SK-MEL-5 (cell line): ENCODE measurements around the gene NEK2. TPM values are rescaled to one million over a fixed set of nuclear protein-coding genes. Genes with fewer than 3 reads are reported as not detected.
"Not testable (repeated sequence)": the region's sequence is repeated elsewhere in the genome, so short reads cannot be mapped to it uniquely, and the experiment has no call there.

ENCODE experiments used
- DNase-seq: peaks from one replicate; pipeline ENCODE4 v3.0.0-alpha.2; 2016; ENCODE audit warnings: low read depth, low spot score
- in situ Hi-C: cut with HindIII; loops from 2 replicates; pipeline ENCODE4 v1.10.0; 2016; ENCODE audit warnings: low sequenced_read_pairs, high pct_unique_total_duplicates, low pct_unique_long_range_greater_than_20kb
- total RNA-seq: library from RNA; depleted of rRNA; stranded (reverse); fragments of >200 nt; shearing (Covaris generic); gene quantifications from 2 replicates; pipeline ENCODE4 v1.2.3, GENCODE V29; 2014

NEK2 gene
- total RNA-seq, 1 experiment from 2014 or later = 25.5 TPM

DNA sequence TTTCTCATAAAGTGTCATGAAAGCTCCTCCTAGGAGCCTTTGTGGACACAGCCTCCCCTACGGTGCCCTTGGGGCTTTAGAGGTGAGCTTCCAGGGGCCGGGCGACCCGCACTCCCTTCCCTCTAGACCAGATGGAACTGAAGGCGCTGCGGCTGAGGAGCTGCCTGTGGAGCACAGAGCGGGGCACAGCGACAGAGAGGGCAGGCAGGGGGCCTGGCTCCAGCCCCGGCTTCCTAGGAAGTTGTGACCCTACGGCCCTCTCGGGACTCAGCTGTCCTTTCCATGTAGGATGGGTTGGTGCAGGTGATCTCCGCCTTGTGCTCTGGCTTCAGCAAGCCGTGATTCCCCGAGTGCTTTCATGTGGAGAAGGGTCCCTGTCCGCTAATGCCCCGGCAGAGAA, 23.6 kb upstream of the NEK2 start:
- DNase-seq = no peak
- in situ Hi-C loops = no loop called here

- in situ Hi-C loops = no loop called here
- DNase-seq = peak; percentile 84
Observed at GRCh38 chr1:211698161-211699026, 23.0 kb upstream of the NEK2 start.

DNA sequence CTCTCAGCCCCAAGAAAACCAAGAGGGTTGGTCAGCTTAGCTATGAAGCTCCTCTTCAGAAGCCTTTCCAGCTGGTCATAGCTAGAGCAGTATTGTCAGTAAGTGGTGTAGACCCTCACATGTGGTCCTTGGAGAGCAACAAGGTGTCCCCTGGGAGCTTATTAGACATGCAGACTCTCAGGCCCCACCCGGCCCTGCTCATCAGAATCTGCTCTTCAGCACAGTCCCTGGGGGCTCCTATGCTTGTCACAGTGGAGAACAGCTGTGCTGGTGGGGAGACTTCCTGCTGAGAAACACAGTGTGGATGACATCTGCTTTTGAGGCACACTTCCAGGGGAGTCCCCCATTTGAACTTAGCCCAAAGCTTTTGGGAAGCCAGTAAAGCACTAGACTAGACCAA, 21.9 kb upstream of the NEK2 start:
- no peak for DNase-seq

GRCh38 chr1:211695135-211695816, 19.9 kb upstream of the NEK2 start:
- in situ Hi-C loops = no loop called here
- no peak for DNase-seq

More for the DNA sequence above, 21.9 kb upstream of the NEK2 start:
- in situ Hi-C loops = no loop called here

DNA sequence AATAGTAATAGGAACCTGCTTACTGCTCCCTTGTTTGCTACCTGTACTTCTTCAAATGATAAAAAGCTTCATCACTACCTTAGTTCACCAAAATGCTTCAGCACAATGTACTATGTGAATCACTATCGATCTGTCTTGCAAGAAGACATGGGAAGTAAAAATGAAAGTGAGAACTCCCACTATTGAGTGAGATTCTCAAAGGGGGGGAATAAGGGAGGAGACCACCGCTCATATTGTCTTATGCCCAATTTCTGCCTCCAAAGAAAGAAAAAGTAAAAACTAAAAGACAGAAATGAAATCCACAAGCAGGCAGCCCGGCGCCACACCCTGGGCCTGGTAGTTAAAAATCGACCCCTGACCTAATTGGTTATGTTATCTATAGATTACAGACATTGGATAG, 18.5 kb upstream of the NEK2 start:
- DNase-seq, in situ Hi-C loops: not testable (repeated sequence)

GRCh38 chr1:211688421-211688820, 13.0 kb upstream of the NEK2 start:
- in situ Hi-C loops = no loop called here

DNA sequence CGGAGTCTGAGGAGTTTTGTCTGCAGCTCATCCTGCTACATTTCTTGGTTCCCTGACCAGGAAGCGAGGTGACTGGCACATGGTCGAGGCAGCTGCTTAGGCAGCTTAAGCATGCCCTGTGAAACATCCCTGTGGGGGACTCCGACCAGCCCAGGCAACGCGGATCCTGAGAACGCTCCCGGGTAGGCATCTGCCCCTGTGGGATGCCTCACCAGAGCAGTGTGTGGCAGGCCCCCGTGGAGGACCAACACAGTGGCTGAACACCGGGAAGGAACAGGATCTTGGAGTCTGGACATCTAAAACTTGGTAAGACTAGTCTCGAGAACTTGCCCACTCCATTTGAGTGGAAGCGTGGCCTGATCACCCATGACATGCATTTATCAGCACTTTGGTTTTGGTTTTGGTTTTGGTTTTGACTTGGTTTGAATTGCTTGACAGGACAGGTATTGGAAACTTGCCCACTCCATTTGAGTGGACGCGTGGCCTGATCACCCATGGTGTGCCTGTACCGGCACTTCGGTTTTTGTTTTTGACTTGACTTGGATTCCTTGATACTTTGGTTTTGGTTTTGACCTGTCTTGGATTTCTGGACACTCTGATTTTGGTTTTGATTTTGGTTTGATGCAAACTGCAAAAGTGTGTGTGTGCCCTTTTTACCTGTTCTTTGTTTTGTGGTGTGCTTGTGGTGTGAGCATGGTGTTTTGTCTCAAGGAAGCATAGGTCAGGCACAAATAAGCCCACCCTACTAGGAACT, 12.2 kb upstream of the NEK2 start:
- no peak for DNase-seq
- in situ Hi-C loops = no loop called here

More at GRCh38 chr1:211688421-211688820, 13.0 kb upstream of the NEK2 start:
- no peak for DNase-seq

- in situ Hi-C loops = no loop called here
- DNase-seq = no peak
Observed at GRCh38 chr1:211685823-211686222, 10.4 kb upstream of the NEK2 start.

DNA sequence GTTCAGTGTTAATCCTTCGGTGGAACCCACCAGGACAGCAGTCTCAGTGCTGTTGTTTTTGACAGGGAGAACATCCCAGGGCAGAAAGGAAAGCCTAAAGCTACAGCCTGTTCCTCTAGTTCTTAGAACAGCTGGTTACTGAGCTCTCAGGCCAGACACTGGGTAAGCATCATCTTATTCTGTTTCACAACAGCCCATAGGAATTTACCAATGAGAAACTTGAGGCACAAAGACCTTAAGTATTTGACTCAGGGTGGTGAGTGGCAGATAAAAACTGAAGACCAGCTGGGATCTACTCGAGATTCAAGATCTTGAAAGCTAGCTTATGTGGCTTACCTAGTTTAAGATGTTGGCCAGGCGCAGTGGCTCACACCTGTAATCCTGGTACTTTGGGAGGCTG, 9.4 kb upstream of the NEK2 start:
- DNase-seq = no peak
- in situ Hi-C loops = no loop called here

DNA sequence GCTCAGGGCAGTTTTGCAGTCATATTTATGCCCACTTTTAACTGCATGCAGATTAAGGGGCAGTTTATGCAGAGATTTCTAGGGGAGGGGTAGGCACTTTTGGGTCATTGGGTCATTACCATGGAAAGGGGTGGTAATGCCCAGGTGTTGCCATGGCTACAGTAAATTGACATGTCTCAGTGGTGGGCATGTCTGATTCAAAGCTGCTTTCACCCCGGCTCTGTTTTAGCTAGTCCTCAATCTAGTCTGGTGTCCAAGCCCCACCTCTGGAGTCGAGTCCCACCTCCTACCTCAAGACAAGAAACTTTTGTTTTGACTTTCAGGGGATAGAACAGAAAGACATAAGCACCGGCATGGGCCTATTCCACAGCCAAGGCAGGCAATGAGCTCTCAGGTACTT, 8.9 kb upstream of the NEK2 start:
- in situ Hi-C loops = no loop called here
- no peak for DNase-seq

DNA sequence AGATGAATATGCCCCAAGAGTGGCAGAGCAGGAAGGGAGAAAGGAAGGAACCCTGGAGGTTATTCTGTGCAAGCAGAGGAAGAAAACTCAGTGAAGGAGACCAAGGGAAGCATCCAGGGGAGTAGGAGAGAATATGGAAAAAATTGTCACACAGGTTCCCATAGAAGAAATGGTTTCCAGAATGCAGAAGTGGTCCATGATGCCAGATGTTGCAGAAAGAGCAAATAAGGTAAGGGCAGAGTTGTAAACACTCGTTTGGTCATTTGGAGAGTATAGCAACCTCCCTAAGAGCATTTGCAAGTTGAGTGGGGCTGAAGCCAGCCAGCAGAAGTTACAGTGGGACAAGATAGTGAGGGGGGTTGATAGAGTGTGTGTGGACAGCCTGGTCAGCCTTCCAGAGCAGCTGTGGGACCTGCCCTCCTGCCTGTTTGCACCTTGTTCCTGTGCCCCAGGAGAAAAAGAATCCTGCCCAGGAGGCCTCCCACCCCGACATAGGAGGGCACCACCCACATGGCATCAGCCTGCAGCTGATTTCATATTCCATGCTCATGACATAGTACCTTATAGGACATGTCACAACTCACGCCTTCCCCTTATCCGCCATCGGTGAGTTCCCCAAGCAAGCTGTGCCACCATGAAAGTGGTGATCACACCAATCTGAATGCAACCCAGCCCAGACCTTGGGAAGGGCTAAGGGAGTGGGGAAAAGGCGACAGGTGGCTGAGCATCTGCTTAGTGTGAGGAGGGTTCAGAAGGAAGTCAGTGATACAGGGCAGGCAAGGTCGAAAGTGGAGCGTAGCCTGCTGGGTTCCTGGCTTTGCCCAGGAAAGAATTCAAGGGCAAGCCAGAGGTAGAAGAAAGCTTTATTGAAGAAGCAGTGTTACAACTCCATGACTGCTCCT, 8.2 kb upstream of the NEK2 start:
- no peak for DNase-seq
- in situ Hi-C loops = no loop called here

- in situ Hi-C loops, DNase-seq: not testable (repeated sequence)
Observed at GRCh38 chr1:211682186-211682585, 6.8 kb upstream of the NEK2 start.

- in situ Hi-C loops = no loop called here
- peak; percentile 93 for DNase-seq
Observed at GRCh38 chr1:211680752-211681327, 5.4 kb upstream of the NEK2 start.

DNA sequence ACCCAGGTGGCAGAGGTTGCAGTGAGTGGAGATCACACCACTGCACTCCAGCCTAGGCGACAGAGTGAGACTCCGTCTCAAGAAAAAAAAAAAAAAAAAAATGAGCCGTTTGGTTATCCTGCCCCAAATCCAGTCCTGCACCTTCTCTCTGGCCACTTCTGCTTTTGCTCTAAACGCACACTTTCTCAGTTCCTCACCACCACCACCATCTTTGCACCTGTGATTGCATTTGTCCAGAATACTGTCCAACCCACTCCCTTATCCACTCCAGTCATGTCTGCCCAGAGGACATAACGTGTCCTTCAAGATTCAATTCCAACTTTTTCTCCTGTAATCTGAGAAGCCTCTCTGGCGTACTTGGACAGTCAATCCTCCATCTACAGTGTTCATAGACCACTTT, 2.2 kb upstream of the NEK2 start:
- in situ Hi-C loops = no loop called here
- DNase-seq = no peak

DNA sequence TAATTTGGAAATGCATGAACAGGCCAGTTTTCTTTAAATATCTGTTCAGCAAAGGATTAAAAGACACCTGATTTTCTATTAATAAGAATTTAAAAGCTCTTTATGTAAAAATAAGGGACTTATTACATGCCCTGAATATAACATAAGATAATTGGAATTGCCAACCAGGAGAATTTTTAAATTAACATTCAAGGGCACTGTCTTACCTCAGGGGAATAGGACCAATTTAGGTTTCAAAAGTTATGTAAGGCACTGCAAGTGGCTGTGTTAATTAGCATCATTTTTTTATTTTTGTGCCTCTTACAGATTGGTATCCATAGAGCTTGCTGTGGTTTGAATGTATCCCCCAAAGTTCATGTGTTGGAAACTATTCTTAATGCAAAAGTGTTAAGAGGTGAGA, 1.3 kb upstream of the NEK2 start:
- in situ Hi-C loops = no loop called here
- DNase-seq = no peak

GRCh38 chr1:211676106-211676583, 724 bp upstream of the NEK2 start:
- no peak for DNase-seq
- in situ Hi-C loops = no loop called here

GRCh38 chr1:211667065-211667617, 8.3 kb downstream of the NEK2 start:
- in situ Hi-C loops = no loop called here
- DNase-seq = no peak
